HepG2 (cell line): ENCODE data around the gene LTB4R2. TPM values are rescaled to one million over a fixed set of nuclear protein-coding genes. Genes with fewer than 3 reads are reported as not detected.

Experiments used
- ATF1 ChIP-seq: IDR thresholded peaks from 2 replicates; pipeline ENCODE4 v1.6.1; 2016; ENCODE audit warnings: mild to moderate bottlenecking, control low read depth
- BRCA1 ChIP-seq: sonication (generic); formaldehyde crosslinking; IDR thresholded peaks from 2 replicates; pipeline ENCODE4 v1.4.0; 2020; ENCODE audit warnings: missing genetic modification reagents
- CAMTA2 ChIP-seq: sonication (generic); formaldehyde crosslinking; IDR thresholded peaks from 2 replicates; pipeline ENCODE4 v1.4.0; 2020; ENCODE audit warnings: mild to moderate bottlenecking, missing genetic modification reagents, borderline replicate concordance
- GABPA ChIP-seq, 2 experiments: IDR thresholded peaks; 2 replicates each; pipeline ENCODE4 v1.6.1; 2011 to 2016; ENCODE audit warnings: low read depth in 2 of 2, low read length in 1 of 2, missing biosample characterization in 1 of 2, missing genetic modification characterization in 1 of 2
- GATA4 ChIP-seq: sonication (generic); IDR thresholded peaks from 2 replicates; pipeline ENCODE4 v1.6.1; 2016; ENCODE audit warnings: antibody characterized with exemption, low read depth, borderline replicate concordance
- MAFK ChIP-seq, 2 experiments: IDR thresholded peaks in 1 of 2; conservative IDR thresholded peaks in 1 of 2; 2 replicates each; pipeline ENCODE4 v1.6.1; 2011; ENCODE audit warnings: improper control_type of control experiment in 2 of 2, low read length in 2 of 2
- NFE2L1 ChIP-seq: sonication (generic); formaldehyde crosslinking; IDR thresholded peaks from 2 replicates; pipeline ENCODE4 v1.4.0; 2020; ENCODE audit warnings: missing genetic modification reagents, mild to moderate bottlenecking, borderline replicate concordance
- POLR2AphosphoS2 ChIP-seq: IDR thresholded peaks from 2 replicates; pipeline ENCODE4 v1.6.1; 2011; ENCODE audit warnings: low read depth, low read length, improper control_type of control experiment
- PRPF4 ChIP-seq: fragments of 200-400 bp; formaldehyde crosslinking; IDR thresholded peaks from 2 replicates; pipeline ENCODE4 v1.6.1; 2016; ENCODE audit warnings: low read length, low read depth; ENCODE audit not compliant: poor library complexity, severe bottlenecking
- RNF219 ChIP-seq: sonication (generic); formaldehyde crosslinking; IDR thresholded peaks from 2 replicates; pipeline ENCODE4 v1.5.0; 2020; ENCODE audit warnings: mild to moderate bottlenecking, missing genetic modification reagents
- RORA ChIP-seq: sonication (generic); formaldehyde crosslinking; IDR thresholded peaks from 2 replicates; pipeline ENCODE4 v1.5.0; 2020; ENCODE audit warnings: mild to moderate bottlenecking, missing genetic modification reagents, moderate library complexity
- SALL2 ChIP-seq: sonication (generic); formaldehyde crosslinking; IDR thresholded peaks from 2 replicates; pipeline ENCODE4 v1.8.1; 2023; ENCODE audit warnings: mild to moderate bottlenecking, missing genetic modification reagents, inconsistent platforms
- STAT5B ChIP-seq: sonication (generic); formaldehyde crosslinking; IDR thresholded peaks from 2 replicates; pipeline ENCODE4 v1.4.0; 2020; ENCODE audit warnings: missing genetic modification reagents
- ZNF331 ChIP-seq: sonication (generic); formaldehyde crosslinking; IDR thresholded peaks from 2 replicates; pipeline ENCODE4 v1.4.0; 2020; ENCODE audit warnings: missing genetic modification reagents
- ZNF383 ChIP-seq: sonication (generic); formaldehyde crosslinking; IDR thresholded peaks from 2 replicates; pipeline ENCODE4 v1.4.0; 2020; ENCODE audit warnings: missing genetic modification reagents, mild to moderate bottlenecking, borderline replicate concordance
- ZNF512B ChIP-seq: sonication (generic); formaldehyde crosslinking; IDR thresholded peaks from 2 replicates; pipeline ENCODE4 v1.5.1; 2020; ENCODE audit warnings: missing genetic modification reagents, mild to moderate bottlenecking, borderline replicate concordance
- ZNF562 ChIP-seq: sonication (generic); formaldehyde crosslinking; IDR thresholded peaks from 2 replicates; pipeline ENCODE4 v1.8.0; 2022; ENCODE audit warnings: missing genetic modification reagents, borderline replicate concordance
- ZNF616 ChIP-seq: sonication (generic); formaldehyde crosslinking; IDR thresholded peaks from 2 replicates; pipeline ENCODE4 v1.5.0; 2020; ENCODE audit warnings: low read depth, mild to moderate bottlenecking, missing genetic modification reagents
- ZNF781 ChIP-seq: sonication (generic); formaldehyde crosslinking; IDR thresholded peaks from 2 replicates; pipeline ENCODE4 v1.5.1; 2020; ENCODE audit warnings: borderline replicate concordance, mild to moderate bottlenecking, missing genetic modification reagents; ENCODE audit errors: not compliant biosample characterization
- ZSCAN12 ChIP-seq: sonication (generic); formaldehyde crosslinking; IDR thresholded peaks from 2 replicates; pipeline ENCODE4 v1.9.0; 2021; ENCODE audit warnings: mild to moderate bottlenecking, missing genetic modification reagents
- polyA plus RNA-seq, 8 experiments: library from polyadenylated mRNA; depleted of rRNA in 3 of 8; stranded (reverse) in 7 of 8; unstranded in 1 of 8; fragments of >200 nt; fragmentation: Illumina TruSeq in 4 of 8; extraction: Trizol in 4 of 8; gene quantifications; 2 replicates each; pipeline versions ENCODE4 v1.2.1 to v1.2.3, GENCODE V29; 2011 to 2016; ENCODE audit warnings: low read depth in 4 of 8, missing spikeins in 1 of 8, mixed read lengths in 1 of 8; ENCODE audit not compliant: insufficient read depth in 1 of 8
- total RNA-seq, 5 experiments: library from RNA; depleted of rRNA; stranded (reverse); fragments of >200 nt; fragmentation: Illumina TruSeq; extraction: Trizol; gene quantifications; 2 replicates each; pipeline ENCODE4 v1.2.3, GENCODE V29; 2016; ENCODE audit warnings: low read depth in 1 of 5
- TF ChIP-seq, protein P1 (sequence below): sonication (generic); formaldehyde crosslinking; IDR thresholded peaks from 2 replicates; pipeline ENCODE4 v1.4.0; 2020; ENCODE audit warnings: missing genetic modification reagents, mild to moderate bottlenecking, borderline replicate concordance
- TF ChIP-seq, protein P2 (sequence below): sonication (generic); formaldehyde crosslinking; IDR thresholded peaks from 2 replicates; pipeline ENCODE4 v1.8.0; 2022; ENCODE audit warnings: mild to moderate bottlenecking, missing genetic modification reagents

Gene LTB4R2
- total and polyA plus RNA-seq, 2 of the 13 experiments (the other 11 are each of a cell fraction or from before 2014, with no cell fraction given) = 3.9 to 6.9 TPM

DNA sequence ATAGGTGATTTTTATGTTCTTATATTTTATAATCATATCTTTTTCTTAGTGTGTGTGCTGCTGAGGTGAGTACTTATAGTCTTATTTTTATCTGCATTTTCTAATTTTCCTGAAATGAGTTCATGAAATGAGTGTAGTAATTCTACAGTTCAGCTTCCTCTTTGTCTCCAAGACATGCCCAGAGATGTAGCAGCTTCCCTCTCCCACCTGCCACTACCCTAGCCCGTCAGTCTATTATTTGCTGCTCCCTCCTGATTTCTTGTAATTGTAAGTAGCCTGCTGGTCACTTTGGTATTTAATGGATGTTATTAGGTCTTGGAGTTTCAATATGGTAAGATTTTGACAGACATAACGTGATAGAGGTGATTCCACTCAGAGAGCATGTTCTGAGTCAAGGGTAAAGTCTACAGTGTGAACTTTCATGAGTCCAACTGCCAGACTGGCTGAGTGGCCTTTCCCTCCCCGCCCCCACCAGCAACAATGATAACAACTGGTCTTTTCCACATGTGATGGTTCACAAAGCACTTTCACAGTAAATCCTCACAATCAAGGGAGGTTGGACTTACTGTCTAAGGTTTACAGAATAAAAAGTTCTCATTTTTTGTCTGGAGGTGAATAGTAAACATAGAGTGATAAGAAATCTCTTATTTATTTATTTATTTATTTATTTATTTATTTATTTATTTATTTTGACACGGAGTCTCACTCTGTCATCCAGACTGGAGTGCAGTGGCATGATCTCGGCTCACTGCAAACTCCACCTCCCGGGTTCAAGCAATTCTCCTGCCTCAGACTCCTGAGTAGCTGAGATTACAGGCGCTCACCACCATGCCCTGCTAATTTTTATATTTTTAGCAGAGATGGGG, 34.1 kb downstream of the LTB4R2 start (continued):
- TF ChIP-seq GATA4 (no peak), ZNF383 (CRISPR knock-in tag) (no peak), ZNF562 (CRISPR knock-in tag) (no peak), RORA (CRISPR knock-in tag) (no peak), MAFK (conservative IDR thresholded peaks at IDR 0.05 in 1 of 2, IDR thresholded peaks at IDR 0.05 in 1 of 2; ENCODE audit: low read length in 2 of 2) (no peak), PRPF4 (peak; percentile 68), GABPA (IDR thresholded peaks at IDR 0.05; ENCODE audit: low read depth, low read length) (no peak), GABPA (CRISPR knock-in tag; IDR thresholded peaks at IDR 0.05; ENCODE audit: low read depth) (no peak), ZNF512B (CRISPR knock-in tag) (no peak), STAT5B (no peak), CAMTA2 (CRISPR knock-in tag) (no peak), ZNF781 (no peak), ZNF616 (CRISPR knock-in tag) (no peak), NFE2L1 (CRISPR knock-in tag) (no peak), POLR2AphosphoS2 (no peak), ZSCAN12 (CRISPR knock-in tag) (no peak), SALL2 (CRISPR knock-in tag) (no peak), ZNF331 (CRISPR knock-in tag) (no peak), BRCA1 (CRISPR knock-in tag) (no peak), RNF219 (no peak), ATF1 (CRISPR knock-in tag) (no peak)
- TF ChIP-seq, protein P1, sequence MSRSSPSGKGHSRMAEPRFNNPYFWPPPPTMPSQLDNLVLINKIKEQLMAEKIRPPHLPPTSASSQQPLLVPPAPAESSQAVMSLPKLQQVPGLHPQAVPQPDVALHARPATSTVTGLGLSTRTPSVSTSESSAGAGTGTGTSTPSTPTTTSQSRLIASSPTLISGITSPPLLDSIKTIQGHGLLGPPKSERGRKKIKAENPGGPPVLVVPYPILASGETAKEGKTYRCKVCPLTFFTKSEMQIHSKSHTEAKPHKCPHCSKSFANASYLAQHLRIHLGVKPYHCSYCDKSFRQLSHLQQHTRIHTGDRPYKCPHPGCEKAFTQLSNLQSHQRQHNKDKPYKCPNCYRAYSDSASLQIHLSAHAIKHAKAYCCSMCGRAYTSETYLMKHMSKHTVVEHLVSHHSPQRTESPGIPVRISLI = no peak
- TF ChIP-seq, protein P2, sequence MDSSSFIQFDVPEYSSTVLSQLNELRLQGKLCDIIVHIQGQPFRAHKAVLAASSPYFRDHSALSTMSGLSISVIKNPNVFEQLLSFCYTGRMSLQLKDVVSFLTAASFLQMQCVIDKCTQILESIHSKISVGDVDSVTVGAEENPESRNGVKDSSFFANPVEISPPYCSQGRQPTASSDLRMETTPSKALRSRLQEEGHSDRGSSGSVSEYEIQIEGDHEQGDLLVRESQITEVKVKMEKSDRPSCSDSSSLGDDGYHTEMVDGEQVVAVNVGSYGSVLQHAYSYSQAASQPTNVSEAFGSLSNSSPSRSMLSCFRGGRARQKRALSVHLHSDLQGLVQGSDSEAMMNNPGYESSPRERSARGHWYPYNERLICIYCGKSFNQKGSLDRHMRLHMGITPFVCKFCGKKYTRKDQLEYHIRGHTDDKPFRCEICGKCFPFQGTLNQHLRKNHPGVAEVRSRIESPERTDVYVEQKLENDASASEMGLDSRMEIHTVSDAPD (CRISPR knock-in tag) = no peak
